ENCODE data around the gene DCP1B. TPM values are rescaled to one million over a fixed set of nuclear protein-coding genes. Genes with fewer than 3 reads are reported as not detected.

The DCP1B gene
- total and polyA plus RNA-seq, 10 donors = 5.5 to 20.8 (median 13.8) TPM

DNA sequence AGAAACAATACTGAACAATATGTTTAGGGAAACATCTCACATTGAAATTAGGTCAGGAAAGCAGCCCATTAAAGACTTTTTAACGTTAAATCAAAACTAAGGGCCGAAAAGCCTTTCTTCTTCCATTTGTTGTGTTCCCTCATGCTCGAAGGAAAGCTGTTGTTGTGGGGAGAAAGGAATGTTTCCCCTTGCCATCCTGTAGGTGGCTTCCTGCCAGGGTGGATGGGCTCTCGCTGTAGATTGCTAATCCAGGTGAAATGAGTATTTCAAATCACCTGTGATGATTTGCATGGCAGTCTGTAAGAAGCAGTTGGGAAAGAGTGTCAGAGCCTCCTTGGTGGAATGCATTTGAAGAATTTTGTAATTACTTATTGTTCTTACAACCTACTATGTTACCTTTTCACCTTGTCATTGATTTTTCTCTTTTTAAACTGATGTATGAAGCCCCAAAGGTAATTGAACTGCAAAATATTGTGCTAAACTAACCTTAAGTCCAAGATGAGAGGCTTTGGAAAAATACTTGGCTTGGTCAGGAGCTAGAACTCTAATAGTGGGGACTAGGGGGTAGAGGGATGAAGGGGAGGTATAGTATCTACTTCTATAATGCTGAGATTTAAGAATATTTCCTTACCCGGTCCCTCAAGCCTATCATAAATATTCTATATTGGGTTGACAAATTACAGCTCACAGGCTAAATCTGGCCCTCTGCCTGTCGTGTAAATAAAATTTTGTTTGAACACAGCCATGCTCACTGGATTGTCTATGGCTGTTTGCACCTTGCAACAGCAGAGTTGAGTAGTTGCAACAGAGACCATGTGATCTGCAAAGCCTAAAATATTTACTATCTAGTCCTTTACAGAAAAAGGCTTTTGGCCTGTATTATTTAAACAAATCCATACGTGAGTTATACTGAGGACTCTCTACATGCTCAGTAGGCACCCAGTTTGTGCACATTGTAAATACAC lies 7.7 kb upstream of the DCP1B start:
- Histone ChIP-seq H3K4me3 (no peak overlapping the region), H3K9me3 (no peaks in the 10 kb centered on the region), H3K27me3 (replicated peaks in 1 of 7) (no peaks in the 10 kb centered on the region), H3K4me1 (peaks cover 0 to 14% (median 9%) of the 10 kb centered on the region in 6 donors), H3K36me3 (no peaks in the 10 kb centered on the region), H3K27ac (no peak overlapping the region)
- 83 to 95% (median 92%) methylated on average over 7 of the region's 7 CpGs for WGBS, 5 donors
- DNase-seq = no peak
- intact Hi-C loops (cut with DNase I; ENCODE audit: low total_unique reads) = no loop called here
- TF ChIP-seq POLR2AphosphoS5 (IDR thresholded peaks at IDR 0.05) (no peak), POLR2A (IDR thresholded peaks at IDR 0.05) (no peak)
- TF ChIP-seq, protein P1, sequence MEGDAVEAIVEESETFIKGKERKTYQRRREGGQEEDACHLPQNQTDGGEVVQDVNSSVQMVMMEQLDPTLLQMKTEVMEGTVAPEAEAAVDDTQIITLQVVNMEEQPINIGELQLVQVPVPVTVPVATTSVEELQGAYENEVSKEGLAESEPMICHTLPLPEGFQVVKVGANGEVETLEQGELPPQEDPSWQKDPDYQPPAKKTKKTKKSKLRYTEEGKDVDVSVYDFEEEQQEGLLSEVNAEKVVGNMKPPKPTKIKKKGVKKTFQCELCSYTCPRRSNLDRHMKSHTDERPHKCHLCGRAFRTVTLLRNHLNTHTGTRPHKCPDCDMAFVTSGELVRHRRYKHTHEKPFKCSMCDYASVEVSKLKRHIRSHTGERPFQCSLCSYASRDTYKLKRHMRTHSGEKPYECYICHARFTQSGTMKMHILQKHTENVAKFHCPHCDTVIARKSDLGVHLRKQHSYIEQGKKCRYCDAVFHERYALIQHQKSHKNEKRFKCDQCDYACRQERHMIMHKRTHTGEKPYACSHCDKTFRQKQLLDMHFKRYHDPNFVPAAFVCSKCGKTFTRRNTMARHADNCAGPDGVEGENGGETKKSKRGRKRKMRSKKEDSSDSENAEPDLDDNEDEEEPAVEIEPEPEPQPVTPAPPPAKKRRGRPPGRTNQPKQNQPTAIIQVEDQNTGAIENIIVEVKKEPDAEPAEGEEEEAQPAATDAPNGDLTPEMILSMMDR (IDR thresholded peaks at IDR 0.05 in 8 of 11, conservative IDR thresholded peaks at IDR 0.05 in 3 of 11) = no peak

DNA sequence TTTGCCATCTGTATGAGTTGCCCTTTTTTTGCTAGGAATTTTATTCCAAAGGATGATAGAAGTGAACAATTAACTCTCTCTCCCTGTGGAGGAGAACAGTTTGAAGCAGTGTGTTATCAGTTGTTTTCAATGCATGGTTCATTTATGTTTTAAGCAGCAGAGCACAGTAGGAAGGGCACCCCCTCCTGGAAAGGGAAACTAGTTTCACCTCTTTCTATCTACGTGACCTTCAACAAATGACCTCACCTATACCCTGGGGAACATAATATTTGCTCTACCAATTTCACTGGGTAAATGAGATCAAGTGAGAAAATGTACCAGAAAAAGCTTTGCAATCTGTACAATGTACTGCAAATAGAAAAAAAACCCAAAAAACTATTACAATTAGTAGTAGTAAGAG lies 5.4 kb upstream of the DCP1B start:
- DNase-seq = no peak
- WGBS, 5 donors = 27 to 40% (median 35%) methylated on average over 1 of the region's 1 CpG
- Histone ChIP-seq H3K27ac (no peak overlapping the region), H3K36me3 (no peaks in the 10 kb centered on the region), H3K4me3 (no peak overlapping the region), H3K9me3 (no peaks in the 10 kb centered on the region), H3K27me3 (replicated peaks in 1 of 7) (no peaks in the 10 kb centered on the region), H3K4me1 (peaks cover 2 to 21% (median 11%) of the 10 kb centered on the region in 6 donors)
- intact Hi-C loops (cut with DNase I; ENCODE audit: low total_unique reads) = no loop called here
- TF ChIP-seq, protein P1 (IDR thresholded peaks at IDR 0.05 in 8 of 11, conservative IDR thresholded peaks at IDR 0.05 in 3 of 11) = no peak
- no peak for TF ChIP-seq POLR2A (IDR thresholded peaks at IDR 0.05)
- TF ChIP-seq POLR2AphosphoS5 (IDR thresholded peaks at IDR 0.05) = no peak

DNA sequence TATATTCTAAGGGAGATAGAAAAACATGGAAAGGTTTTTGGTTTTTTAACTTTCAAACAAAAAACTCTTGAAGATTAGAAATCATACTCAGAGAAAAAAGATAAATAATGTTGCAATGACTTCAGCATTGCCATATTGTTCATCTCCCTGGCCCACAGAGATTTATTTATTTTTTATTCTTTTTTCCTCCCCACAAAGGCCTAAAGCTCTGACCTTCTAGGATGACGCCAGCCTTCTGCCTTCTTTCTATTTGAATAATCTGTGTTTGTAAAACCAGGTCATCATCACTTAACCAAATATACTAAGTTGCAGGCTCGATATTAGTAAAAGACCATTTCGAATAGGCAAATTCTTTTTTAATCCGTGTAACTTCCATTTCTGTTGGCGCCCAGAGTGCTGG lies 4.4 kb upstream of the DCP1B start:
- DNase-seq = no peak
- no peak for TF ChIP-seq POLR2AphosphoS5 (IDR thresholded peaks at IDR 0.05)
- TF ChIP-seq, protein P1 (IDR thresholded peaks at IDR 0.05 in 8 of 11, conservative IDR thresholded peaks at IDR 0.05 in 3 of 11) = no peak
- no peak for TF ChIP-seq POLR2A (IDR thresholded peaks at IDR 0.05)
- 84 to 94% (median 91%) methylated on average over 5 of the region's 5 CpGs for WGBS, 5 donors
- H3K9me3 ChIP-seq = no peaks in the 10 kb centered on the region
- H3K4me3 ChIP-seq = no peak overlapping the region
- no peaks in the 10 kb centered on the region for H3K27me3 ChIP-seq (replicated peaks in 1 of 7)
- no peak overlapping the region for H3K27ac ChIP-seq
- H3K36me3 ChIP-seq = no peaks in the 10 kb centered on the region
- intact Hi-C loops (cut with DNase I; ENCODE audit: low total_unique reads) = no loop called here
- peaks cover 0 to 20% (median 10%) of the 10 kb centered on the region in 6 donors for H3K4me1 ChIP-seq

DNA sequence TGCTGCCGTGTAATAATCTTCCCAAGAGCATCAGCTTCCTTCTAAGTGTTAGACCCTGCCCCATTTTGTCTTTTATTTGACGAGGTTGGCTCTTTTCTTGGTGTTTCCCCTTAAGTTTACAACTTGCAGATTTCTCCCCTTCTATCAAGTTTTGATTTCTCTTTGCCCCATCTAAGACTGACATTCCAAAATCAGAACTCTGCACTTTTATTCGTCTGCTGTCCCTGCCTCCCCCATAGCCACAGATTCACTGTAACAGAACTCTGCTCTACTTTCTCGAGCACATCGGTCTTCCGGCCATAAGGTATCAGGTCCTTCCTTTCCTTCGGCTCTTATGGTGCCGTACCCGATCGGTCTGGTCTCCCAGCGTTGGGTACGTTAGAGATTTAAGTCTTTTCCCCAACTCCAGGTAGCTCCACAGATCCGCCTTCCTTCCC lies 563 bp downstream of the DCP1B start:
- DNase-seq = no peak
- Histone ChIP-seq H3K4me1 (peaks cover 17 to 56% (median 31%) of the 10 kb centered on the region in 6 donors), H3K4me3 (peak overlapping the region; percentile 69 to 90 (median 84)), H3K9me3 (no peaks in the 10 kb centered on the region), H3K27ac (peak overlapping the region; percentile 83 to 95 (median 91)), H3K36me3 (no peaks in the 10 kb centered on the region), H3K27me3 (replicated peaks in 1 of 7) (no peaks in the 10 kb centered on the region)
- WGBS, 5 donors = 0 to 1% (median 0%) methylated on average over 13 of the region's 13 CpGs
- intact Hi-C loops (cut with DNase I; ENCODE audit: low total_unique reads) = no loop called here
- TF ChIP-seq POLR2A (IDR thresholded peaks at IDR 0.05) = no peak
- TF ChIP-seq, protein P1 (IDR thresholded peaks at IDR 0.05 in 8 of 11, conservative IDR thresholded peaks at IDR 0.05 in 3 of 11) = no peak
- TF ChIP-seq POLR2AphosphoS5 (IDR thresholded peaks at IDR 0.05) = no peak
